ENCODE results near the gene DIP2B.

Gene DIP2B

GRCh38 chr12:50574601-50575348, 70.0 kb downstream of the DIP2B start:
- no peak for DNase-seq (ENCODE audit: low read depth in 2 of 2)

- DNase-seq (ENCODE audit: low read depth in 2 of 2): no peak
These were observed 75.0 kb downstream of the DIP2B start for GRCh38 chr12:50579757-50580267.

- no peak for DNase-seq (ENCODE audit: low read depth in 2 of 2)
These were observed 75.7 kb downstream of the DIP2B start for GRCh38 chr12:50580436-50580835.

- DNase-seq (ENCODE audit: low read depth in 2 of 2): no peak
These were observed 76.7 kb downstream of the DIP2B start for GRCh38 chr12:50581226-50582184.

- no peak for DNase-seq (ENCODE audit: low read depth in 2 of 2)
These were observed 79.3 kb downstream of the DIP2B start for GRCh38 chr12:50584135-50584534.

- peak in 1 of 2 donors; percentile 18 for DNase-seq (ENCODE audit: low read depth in 2 of 2)
These were observed 85.1 kb downstream of the DIP2B start for GRCh38 chr12:50589650-50590435.

GRCh38 chr12:50590869-50591268, 86.1 kb downstream of the DIP2B start:
- no peak for DNase-seq (ENCODE audit: low read depth in 2 of 2)

GRCh38 chr12:50595667-50596066, 90.9 kb downstream of the DIP2B start:
- no peak for DNase-seq (ENCODE audit: low read depth in 2 of 2)

GRCh38 chr12:50597200-50598195, 92.7 kb downstream of the DIP2B start:
- DNase-seq (ENCODE audit: low read depth in 2 of 2): peak in 1 of 2 donors; percentile 21

GRCh38 chr12:50598321-50598862, 93.6 kb downstream of the DIP2B start:
- DNase-seq (ENCODE audit: low read depth in 2 of 2): no peak

GRCh38 chr12:50599366-50600095, 94.7 kb downstream of the DIP2B start:
- no peak for DNase-seq (ENCODE audit: low read depth in 2 of 2)

GRCh38 chr12:50600364-50600763, 95.6 kb downstream of the DIP2B start:
- DNase-seq (ENCODE audit: low read depth in 2 of 2): no peak

- DNase-seq (ENCODE audit: low read depth in 2 of 2): no peak
These were observed 99.2 kb downstream of the DIP2B start for GRCh38 chr12:50603817-50604639.

GRCh38 chr12:50604640-50604920, 99.8 kb downstream of the DIP2B start:
- no peak for DNase-seq (ENCODE audit: low read depth in 2 of 2)

GRCh38 chr12:50606675-50607375, 102.0 kb downstream of the DIP2B start:
- no peak for DNase-seq (ENCODE audit: low read depth in 2 of 2)

GRCh38 chr12:50609292-50609874, 104.6 kb downstream of the DIP2B start:
- DNase-seq (ENCODE audit: low read depth in 2 of 2): no peak

GRCh38 chr12:50610171-50610570, 105.4 kb downstream of the DIP2B start:
- DNase-seq (ENCODE audit: low read depth in 2 of 2): no peak

All from stimulated activated CD8-positive, alpha-beta memory T cell treated with anti-CD3 and anti-CD28 coated beads, Interleukin-2, amount 100 ng/mL, for 48 hours (primary cell).